Naive B cell (primary cell): ENCODE data around the gene RAE1. TPM values are rescaled to one million over a fixed set of nuclear protein-coding genes. Genes with fewer than 3 reads are reported as not detected.

Experiments used
- ATAC-seq, 2 donors: fragments of 150-1000 bp; cut with Tn5 transposase; 2 replicates each; pipeline ENCODE4 v1.10.0; 2021; ENCODE audit warnings: low read depth in 2 of 2, mild to moderate bottlenecking in 2 of 2, moderate library complexity in 2 of 2
- DNase-seq: peaks from one replicate; pipeline ENCODE4 v3.0.0; 2022
- H3K27ac Mint-ChIP-seq, 6 donors: one replicate each; pipeline ENCODE4 v1.8.0; 2020 to 2022; ENCODE audit warnings: mild to moderate bottlenecking in 6 of 6, mixed read lengths in 6 of 6, moderate library complexity in 5 of 6, inconsistent platforms in 2 of 6
- H3K27me3 Mint-ChIP-seq, 3 donors: one replicate each; pipeline ENCODE4 v1.8.0; 2021 to 2022; ENCODE audit warnings: mixed read lengths in 3 of 3, mild to moderate bottlenecking in 1 of 3
- H3K36me3 Mint-ChIP-seq, 2 donors: one replicate each; pipeline ENCODE4 v1.8.0; 2020 to 2022; ENCODE audit warnings: mixed read lengths in 2 of 2, inconsistent platforms in 1 of 2, mild to moderate bottlenecking in 1 of 2
- H3K4me1 Mint-ChIP-seq, 3 donors: one replicate each; pipeline ENCODE4 v1.8.0; 2020 to 2022; ENCODE audit warnings: mixed read lengths in 3 of 3, inconsistent platforms in 1 of 3, mild to moderate bottlenecking in 1 of 3, moderate library complexity in 1 of 3
- H3K4me3 Mint-ChIP-seq, 8 donors: one replicate each; pipeline ENCODE4 v1.8.0; 2020 to 2022; ENCODE audit warnings: mild to moderate bottlenecking in 8 of 8, mixed read lengths in 8 of 8, moderate library complexity in 8 of 8, inconsistent platforms in 2 of 8
- H3K9me3 Mint-ChIP-seq, 7 donors: one replicate each; pipeline ENCODE4 v1.8.0; 2020 to 2022; ENCODE audit warnings: mixed read lengths in 7 of 7, mild to moderate bottlenecking in 5 of 7, inconsistent platforms in 2 of 7, moderate library complexity in 1 of 7
- polyA plus RNA-seq, 6 donors: library from polyadenylated mRNA; unstranded; fragments of 300-500 nt; fragmentation: Illumina TruSeq; gene quantifications; one replicate each; pipeline ENCODE4 v1.2.3, GENCODE V29; 2021; ENCODE audit warnings: low read depth in 6 of 6

Gene RAE1, protein sequence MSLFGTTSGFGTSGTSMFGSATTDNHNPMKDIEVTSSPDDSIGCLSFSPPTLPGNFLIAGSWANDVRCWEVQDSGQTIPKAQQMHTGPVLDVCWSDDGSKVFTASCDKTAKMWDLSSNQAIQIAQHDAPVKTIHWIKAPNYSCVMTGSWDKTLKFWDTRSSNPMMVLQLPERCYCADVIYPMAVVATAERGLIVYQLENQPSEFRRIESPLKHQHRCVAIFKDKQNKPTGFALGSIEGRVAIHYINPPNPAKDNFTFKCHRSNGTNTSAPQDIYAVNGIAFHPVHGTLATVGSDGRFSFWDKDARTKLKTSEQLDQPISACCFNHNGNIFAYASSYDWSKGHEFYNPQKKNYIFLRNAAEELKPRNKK
- polyA plus RNA-seq: 10 to 100 TPM; 31.1 to 55.1 (median 39.8) TPM

DNA sequence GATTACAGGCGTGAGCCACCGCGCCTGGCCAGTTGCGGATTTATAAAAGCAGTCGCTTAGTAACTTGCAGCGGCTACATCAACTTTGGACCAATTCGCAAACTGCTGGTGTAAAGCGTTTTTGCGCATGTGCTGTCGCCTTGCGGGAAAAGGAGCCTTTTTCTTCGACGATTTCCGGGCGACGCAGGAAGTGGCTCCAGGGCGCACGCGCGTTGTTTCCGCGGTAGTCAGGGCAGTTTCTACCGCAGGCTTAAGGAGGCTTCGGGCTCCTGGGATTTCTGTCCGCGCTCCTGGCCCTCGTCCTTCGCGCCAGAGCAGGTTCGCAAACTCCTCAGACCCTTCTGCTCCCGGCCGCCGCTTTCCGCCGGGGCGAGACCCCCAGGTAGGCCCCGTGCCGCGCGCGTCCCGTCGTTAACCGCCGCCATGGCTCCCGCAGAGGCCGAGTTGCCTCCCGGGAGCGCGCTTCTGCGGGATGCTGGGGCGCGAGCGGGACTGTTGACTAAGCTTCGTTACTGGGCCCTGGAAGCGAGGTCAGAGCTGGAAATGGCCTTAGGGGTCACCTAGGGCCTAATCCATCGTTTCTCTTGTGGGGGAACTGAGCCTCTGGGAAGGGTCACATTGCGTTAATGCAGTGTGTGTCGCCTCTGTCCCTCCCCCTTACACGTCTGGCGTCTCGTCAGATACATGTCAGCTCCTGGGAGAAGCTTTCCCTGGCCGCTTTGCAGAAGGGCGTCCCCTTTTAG lies at the start of gene RAE1:
Gene RAE1, plus strand, starts transcription at position 214 of the 742 bp plus-strand sequence. CDS start 2,784 bp downstream, outside the sequence.
- DNase-seq: peak; percentile 83
- H3K36me3 Mint-ChIP-seq: peaks cover 8 to 9% of the 10 kb centered on the region in 2 donors
- H3K27me3 Mint-ChIP-seq: peaks cover 9 to 11% (median 11%) of the 10 kb centered on the region in 3 donors
- peak; percentile 86 to 88 for ATAC-seq
- peaks cover 15 to 26% (median 18%) of the 10 kb centered on the region in 3 donors for H3K4me1 Mint-ChIP-seq
- peak within 1 kb of the TSS; percentile 78 to 93 (median 88) for H3K27ac Mint-ChIP-seq
- H3K4me3 Mint-ChIP-seq: peak within 1 kb of the TSS; percentile 83 to 95 (median 91)
- no peaks in the 10 kb centered on the region for H3K9me3 Mint-ChIP-seq

DNA sequence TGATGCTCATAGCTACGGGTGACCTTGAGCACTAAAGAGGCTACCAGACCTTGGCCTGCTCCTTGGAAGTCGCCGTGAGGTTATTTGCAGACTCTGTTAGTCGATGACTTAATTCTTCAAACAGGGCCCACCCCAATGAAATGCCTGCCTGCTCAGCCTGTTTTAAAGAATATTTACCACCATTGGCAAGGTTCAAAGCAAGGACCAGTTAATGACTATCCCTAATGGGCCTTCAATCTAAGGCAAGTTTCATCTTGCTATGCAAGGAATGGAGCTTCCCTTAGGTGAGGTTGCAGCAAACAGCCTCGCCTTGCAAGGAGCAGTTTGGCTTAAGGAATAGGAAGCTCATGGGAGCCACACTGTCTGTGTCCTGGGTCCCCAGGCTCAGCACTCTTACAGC lies 44.3 kb upstream of the RAE1 start:
- Mint-ChIP-seq H3K4me3 (no peak overlapping the region), H3K36me3 (no peaks in the 10 kb centered on the region)

DNA sequence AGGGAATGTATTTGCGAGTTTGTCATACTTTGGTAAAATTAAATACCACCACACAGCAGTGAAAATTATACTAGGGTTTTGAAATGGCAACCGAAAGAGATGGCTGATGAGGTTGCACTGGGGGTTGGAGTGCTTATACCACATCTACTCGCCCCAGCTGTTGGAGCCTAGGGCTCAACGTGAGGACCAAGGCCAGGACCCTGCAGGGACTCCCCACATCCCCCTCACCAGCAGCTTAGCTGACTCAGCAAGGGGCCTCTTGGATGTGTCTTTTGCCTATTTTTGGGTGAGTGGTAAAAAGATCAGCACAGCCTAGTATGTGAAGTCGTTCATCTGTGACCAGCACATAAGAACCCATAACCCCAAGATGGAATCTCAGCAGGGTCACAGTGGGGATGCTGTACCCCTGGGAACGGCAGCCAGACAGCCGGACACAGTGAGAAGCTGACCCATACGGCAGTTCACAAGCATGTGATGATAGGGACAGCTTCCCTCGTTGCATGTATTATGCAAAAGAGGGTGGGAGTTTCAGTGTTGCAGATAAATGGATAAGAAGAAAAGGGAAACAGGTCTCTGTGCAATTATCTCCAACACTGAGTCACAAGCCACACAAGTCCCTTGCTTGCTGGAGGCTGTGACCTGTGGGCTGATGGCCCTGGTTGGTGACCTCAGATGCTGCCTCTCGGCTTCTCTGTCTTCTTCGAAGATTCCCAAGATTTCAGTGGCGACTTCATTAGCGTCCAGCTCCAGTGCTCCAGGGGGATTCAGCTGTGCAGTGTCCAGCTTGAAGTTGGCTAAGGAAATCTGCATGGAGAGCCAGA lies 42.4 kb upstream of the RAE1 start:
- ATAC-seq (no peak), DNase-seq (no peak)
- Mint-ChIP-seq H3K27me3 (peaks cover 15 to 49% (median 39%) of the 10 kb centered on the region in 3 donors), H3K4me3 (no peak overlapping the region), H3K27ac (no peak overlapping the region), H3K36me3 (no peaks in the 10 kb centered on the region), H3K9me3 (peaks cover 0 to 7% (median 0%) of the 10 kb centered on the region in 7 donors), H3K4me1 (no peaks in the 10 kb centered on the region)

More for the DNA sequence above, 44.3 kb upstream of the RAE1 start:
- no peaks in the 10 kb centered on the region for H3K4me1 Mint-ChIP-seq
- no peak overlapping the region for H3K27ac Mint-ChIP-seq
- no peak for DNase-seq
- H3K9me3 Mint-ChIP-seq: peaks cover 0 to 7% (median 0%) of the 10 kb centered on the region in 7 donors
- ATAC-seq: no peak
- H3K27me3 Mint-ChIP-seq: peaks cover 15 to 57% (median 46%) of the 10 kb centered on the region in 3 donors

DNA sequence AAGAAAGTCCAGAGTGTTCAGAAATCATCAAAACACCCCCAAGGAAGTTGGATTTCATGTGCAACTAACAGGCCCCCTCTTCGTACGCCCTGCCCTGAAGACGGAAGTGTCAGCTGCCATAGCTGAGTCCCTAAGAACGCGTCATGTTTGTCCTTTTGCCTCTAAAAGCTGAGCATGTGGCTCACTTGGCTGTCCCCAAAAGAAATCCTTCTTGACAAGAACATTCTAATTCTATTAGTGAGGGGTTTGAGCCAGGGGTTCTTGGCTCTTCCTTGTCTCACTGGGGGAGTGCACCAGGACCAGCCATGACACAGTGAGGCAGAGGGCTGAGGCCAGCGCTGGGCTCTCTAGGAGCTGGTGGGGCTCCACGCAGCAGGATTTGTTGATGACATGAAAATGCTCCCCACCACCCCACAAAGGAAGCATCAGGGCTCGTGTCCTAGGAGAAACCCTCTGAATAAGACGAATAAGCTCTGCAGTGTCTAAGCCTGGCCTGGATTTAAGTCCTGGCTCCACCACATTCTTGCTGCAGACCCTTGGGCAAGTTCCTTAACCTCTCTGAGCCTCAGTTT lies 41.4 kb upstream of the RAE1 start:
- DNase-seq (no peak), ATAC-seq (no peak)
- H3K4me3 Mint-ChIP-seq: no peak overlapping the region
- H3K4me1 Mint-ChIP-seq: no peaks in the 10 kb centered on the region
- H3K36me3 Mint-ChIP-seq: no peaks in the 10 kb centered on the region
- peaks cover 15 to 46% (median 37%) of the 10 kb centered on the region in 3 donors for H3K27me3 Mint-ChIP-seq
- H3K9me3 Mint-ChIP-seq: peaks cover 0 to 7% (median 0%) of the 10 kb centered on the region in 7 donors
- no peak overlapping the region for H3K27ac Mint-ChIP-seq

DNA sequence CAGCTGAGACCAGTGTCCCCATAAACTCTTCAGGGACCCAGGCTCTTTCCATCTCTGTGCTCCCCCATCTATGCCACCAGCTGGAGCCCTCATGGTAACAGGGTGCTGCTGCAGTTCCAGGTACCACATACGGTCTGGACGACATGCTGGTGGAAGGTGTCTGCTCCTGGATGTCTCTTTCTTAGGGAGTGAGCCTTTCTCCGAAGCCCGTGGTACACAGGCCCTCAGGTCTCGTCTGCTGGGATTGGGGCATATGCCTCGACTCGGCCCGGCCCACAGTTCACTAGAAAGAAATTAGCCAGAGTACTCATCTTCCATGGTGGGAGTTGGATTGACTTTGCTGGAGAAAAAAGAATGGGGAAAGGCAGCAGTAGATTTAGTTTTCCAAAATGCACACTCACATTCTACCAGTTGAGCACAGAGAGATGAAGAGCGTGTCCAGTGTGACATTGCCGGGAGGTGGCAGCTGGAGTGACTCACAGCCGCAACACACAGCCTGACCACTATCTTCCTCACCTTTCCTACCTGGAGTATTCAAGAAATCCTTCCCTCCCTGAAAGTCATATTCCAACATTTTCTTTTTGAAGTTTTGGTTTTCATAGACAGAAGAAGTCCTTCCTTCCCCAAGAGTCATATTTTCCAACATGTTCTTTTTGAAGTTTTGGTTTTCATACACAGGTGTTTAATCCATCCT lies 40.1 kb upstream of the RAE1 start:
- Mint-ChIP-seq H3K27ac (no peak overlapping the region), H3K4me3 (no peak overlapping the region), H3K4me1 (no peaks in the 10 kb centered on the region), H3K27me3 (peaks cover 15 to 46% (median 35%) of the 10 kb centered on the region in 3 donors), H3K9me3 (peaks cover 0 to 7% (median 0%) of the 10 kb centered on the region in 7 donors), H3K36me3 (no peaks in the 10 kb centered on the region)
- no peak for ATAC-seq
- no peak for DNase-seq

DNA sequence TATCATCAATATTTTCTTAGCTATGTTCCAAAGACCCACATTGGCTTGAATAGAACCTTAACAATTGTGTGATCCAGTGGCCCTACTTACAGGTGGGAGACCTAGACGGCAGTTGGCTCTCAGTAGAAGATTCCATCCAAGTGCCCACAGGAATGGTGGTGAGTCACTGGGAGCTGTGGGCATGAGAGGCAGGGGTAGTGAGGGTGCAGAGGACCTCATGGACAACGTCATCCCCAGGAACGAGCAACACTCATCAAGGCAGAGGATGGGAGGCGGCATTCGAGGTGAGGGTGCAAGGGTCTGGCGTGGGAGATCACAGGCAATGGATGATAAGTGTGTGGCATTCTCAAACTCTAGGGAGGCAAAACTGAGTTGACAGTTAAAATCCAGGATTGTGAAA lies 38.9 kb upstream of the RAE1 start:
- peaks cover 11 to 38% (median 32%) of the 10 kb centered on the region in 3 donors for H3K27me3 Mint-ChIP-seq
- ATAC-seq (no peak), DNase-seq (no peak)
- H3K27ac Mint-ChIP-seq: no peak overlapping the region
- no peaks in the 10 kb centered on the region for H3K4me1 Mint-ChIP-seq
- peaks cover 0 to 5% (median 0%) of the 10 kb centered on the region in 7 donors for H3K9me3 Mint-ChIP-seq
- H3K36me3 Mint-ChIP-seq: no peaks in the 10 kb centered on the region
- H3K4me3 Mint-ChIP-seq: no peak overlapping the region

DNA sequence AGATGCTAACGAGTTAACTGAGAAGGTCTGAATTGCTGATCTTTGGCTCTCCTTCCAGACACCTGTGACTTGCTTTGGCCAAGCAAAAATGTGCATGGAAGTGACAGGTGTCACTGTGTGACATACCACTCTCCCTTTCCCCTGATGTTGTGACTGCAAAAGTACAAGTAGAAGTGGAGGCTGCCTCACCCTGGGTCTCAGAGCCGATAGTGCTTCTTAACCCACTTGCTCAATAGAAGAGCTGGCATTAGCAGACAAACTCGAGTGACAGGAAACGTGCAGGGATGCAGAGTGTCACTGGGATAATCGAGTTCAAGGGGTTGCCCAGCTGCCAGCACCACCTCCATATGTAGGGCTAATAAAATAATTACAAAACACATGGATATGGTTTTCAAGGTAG lies 37.8 kb upstream of the RAE1 start:
- Mint-ChIP-seq H3K36me3 (no peaks in the 10 kb centered on the region), H3K27me3 (peaks cover 7 to 44% (median 32%) of the 10 kb centered on the region in 3 donors), H3K4me3 (no peak overlapping the region), H3K4me1 (no peaks in the 10 kb centered on the region), H3K9me3 (no peaks in the 10 kb centered on the region), H3K27ac (no peak overlapping the region)
- DNase-seq (no peak), ATAC-seq (no peak)

DNA sequence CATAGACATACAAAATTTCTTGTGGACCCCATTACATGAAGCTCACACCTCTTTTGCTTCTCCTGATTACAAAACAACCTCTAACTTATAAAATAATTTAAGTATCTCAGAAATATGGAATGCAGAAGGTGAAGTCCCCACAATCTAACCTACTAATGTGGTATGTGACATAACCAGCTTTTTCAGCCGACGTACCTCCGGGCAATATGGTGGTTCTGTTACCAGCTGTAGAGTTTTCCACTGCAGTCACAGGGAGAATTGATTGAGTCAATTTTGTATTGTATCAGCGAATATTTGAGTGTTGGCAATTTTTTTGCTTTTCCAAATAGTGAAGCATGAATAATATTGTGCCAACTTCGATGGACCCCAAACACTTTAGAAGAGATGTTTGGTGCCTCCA lies 37.1 kb upstream of the RAE1 start:
- H3K4me3 Mint-ChIP-seq: no peak overlapping the region
- ATAC-seq: no peak
- peaks cover 10 to 47% (median 32%) of the 10 kb centered on the region in 3 donors for H3K27me3 Mint-ChIP-seq
- H3K36me3 Mint-ChIP-seq: no peaks in the 10 kb centered on the region
- H3K27ac Mint-ChIP-seq: no peak overlapping the region
- DNase-seq: no peak
- H3K4me1 Mint-ChIP-seq: no peaks in the 10 kb centered on the region
- H3K9me3 Mint-ChIP-seq: no peaks in the 10 kb centered on the region

DNA sequence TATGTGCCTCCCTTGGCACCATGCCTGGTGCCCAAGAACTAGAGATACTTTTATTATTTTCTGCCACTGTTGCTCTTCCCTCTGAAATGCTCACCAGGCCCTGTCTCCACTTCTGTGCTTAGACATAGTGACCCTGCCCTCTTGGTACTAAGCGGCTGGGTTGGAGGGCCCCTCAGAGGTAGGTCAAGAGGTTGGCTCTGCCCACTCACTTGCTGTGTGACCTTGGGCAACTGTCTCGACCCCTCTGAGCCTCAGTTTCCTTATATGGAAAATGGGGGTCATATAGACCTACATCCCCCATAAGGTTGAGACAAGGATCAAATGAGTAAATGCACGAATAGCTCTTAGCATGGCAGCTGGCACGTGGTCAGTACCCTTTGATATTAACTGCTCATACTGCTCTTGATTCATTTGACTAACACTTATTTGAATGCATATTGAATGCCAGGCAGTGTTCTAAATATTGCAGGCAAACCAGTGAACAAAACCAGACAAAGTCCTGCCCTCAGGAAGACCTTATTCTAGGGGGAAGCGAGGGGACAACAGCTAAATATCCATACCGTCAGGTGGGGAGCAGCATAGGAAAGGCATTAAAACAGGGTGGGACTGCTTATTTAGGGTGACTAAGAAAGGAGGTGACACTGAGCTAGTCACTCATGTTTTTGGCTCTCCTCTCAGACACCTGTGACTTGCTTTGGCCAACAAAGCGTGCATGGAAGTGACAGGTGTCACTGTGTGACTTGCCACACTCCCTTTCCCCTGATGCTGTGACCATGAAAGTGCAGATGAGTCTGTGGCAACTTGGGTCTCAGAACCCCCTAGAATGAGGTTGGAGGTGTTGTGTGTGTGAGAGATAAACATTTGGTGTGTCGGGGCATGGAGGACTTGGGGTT lies 35.7 kb upstream of the RAE1 start:
- Mint-ChIP-seq H3K9me3 (no peaks in the 10 kb centered on the region), H3K36me3 (no peaks in the 10 kb centered on the region), H3K27ac (no peak overlapping the region), H3K27me3 (peaks cover 14 to 51% (median 37%) of the 10 kb centered on the region in 3 donors), H3K4me3 (no peak overlapping the region), H3K4me1 (no peaks in the 10 kb centered on the region)
- DNase-seq: no peak
- no peak for ATAC-seq

DNA sequence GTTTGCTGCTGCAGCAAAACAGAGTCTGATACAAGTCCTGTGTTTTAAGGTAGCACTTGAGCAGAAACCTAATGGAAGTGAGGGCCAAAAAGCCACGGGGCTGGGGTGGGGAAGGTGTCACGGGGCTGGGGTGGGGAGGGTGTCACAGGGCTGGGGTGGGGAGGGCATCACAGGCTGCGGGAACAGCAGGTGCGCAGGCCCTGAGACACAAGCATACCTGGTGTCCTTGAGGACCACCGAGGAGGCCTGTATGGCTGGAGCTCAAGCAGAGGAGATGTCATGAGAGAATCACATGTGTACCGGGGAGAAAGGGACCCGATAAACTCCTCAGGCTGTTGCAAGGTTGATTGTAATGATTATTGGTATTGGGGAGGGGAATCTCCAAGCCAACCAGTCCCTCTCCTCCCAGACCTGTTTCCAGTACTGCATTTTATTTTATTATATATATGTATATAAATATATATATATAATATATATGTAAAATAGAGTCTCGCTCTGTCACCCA lies 35.0 kb upstream of the RAE1 start:
- Mint-ChIP-seq H3K4me1 (no peaks in the 10 kb centered on the region), H3K9me3 (no peaks in the 10 kb centered on the region), H3K27me3 (peaks cover 16 to 55% (median 40%) of the 10 kb centered on the region in 3 donors), H3K36me3 (no peaks in the 10 kb centered on the region), H3K27ac (no peak overlapping the region), H3K4me3 (no peak overlapping the region)
- DNase-seq: no peak
- ATAC-seq: no peak

DNA sequence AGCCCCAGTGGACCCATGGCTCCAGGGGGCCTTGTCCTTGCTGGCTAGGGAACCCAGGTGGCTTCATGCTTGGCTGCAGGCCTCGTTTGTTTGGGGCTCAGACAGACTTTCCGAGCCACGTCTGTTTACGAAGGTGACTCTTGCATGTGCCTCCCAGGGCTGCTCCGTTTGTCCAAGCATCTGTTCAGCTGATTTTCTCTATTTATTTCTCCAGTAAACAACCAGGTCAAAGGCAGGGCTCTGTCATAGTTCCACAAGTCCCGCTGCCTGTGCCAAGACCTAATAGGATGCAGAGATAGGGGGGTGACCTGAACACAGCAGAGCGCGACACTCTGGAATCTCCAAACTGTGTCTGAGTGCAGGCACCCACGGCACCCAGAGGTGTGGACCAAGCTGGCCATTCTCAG lies 34.3 kb upstream of the RAE1 start:
- H3K4me3 Mint-ChIP-seq: peak overlapping the region in 1 of 8 donors; percentile 6
- H3K4me1 Mint-ChIP-seq: no peaks in the 10 kb centered on the region
- no peak for ATAC-seq
- H3K36me3 Mint-ChIP-seq: no peaks in the 10 kb centered on the region
- H3K27me3 Mint-ChIP-seq: peaks cover 22 to 62% (median 47%) of the 10 kb centered on the region in 3 donors
- H3K9me3 Mint-ChIP-seq: no peaks in the 10 kb centered on the region
- no peak overlapping the region for H3K27ac Mint-ChIP-seq
- DNase-seq: no peak
